ENCODE results near the gene KCNH2.
A peak's percentile ranks its signal among the peaks of the same experiment; 100 is the strongest.

KCNH2 gene

GRCh38 chr7:150927157-150927955, 50.8 kb downstream of the KCNH2 start:
- no peaks in the 10 kb centered on the region for H3K9me3 ChIP-seq (ENCODE audit: severe bottlenecking)
- no peaks in the 10 kb centered on the region for H3K4me1 ChIP-seq (ENCODE audit: insufficient read depth, poor library complexity, severe bottlenecking)
- no peaks in the 10 kb centered on the region for H3K27me3 ChIP-seq (ENCODE audit: insufficient read depth, poor library complexity, severe bottlenecking)
- DNase-seq (ENCODE audit: low spot score) (no peak), ATAC-seq (ENCODE audit: low read depth) (no peak)
- H3K36me3 ChIP-seq (ENCODE audit: low read depth): no peaks in the 10 kb centered on the region
- no peak overlapping the region for H3K27ac ChIP-seq (ENCODE audit: poor library complexity, severe bottlenecking)
- no peak overlapping the region for H3K4me3 ChIP-seq (ENCODE audit: severe bottlenecking)
- no peak for TF ChIP-seq CTCF (IDR thresholded peaks at IDR 0.05; ENCODE audit: poor library complexity, severe bottlenecking)

GRCh38 chr7:150926066-150926465, 52.1 kb downstream of the KCNH2 start:
- Histone ChIP-seq H3K27me3 (ENCODE audit: insufficient read depth, poor library complexity, severe bottlenecking) (no peaks in the 10 kb centered on the region), H3K4me1 (ENCODE audit: insufficient read depth, poor library complexity, severe bottlenecking) (no peaks in the 10 kb centered on the region), H3K27ac (ENCODE audit: poor library complexity, severe bottlenecking) (no peak overlapping the region), H3K36me3 (ENCODE audit: low read depth) (no peaks in the 10 kb centered on the region), H3K9me3 (ENCODE audit: severe bottlenecking) (no peaks in the 10 kb centered on the region), H3K4me3 (ENCODE audit: severe bottlenecking) (no peak overlapping the region)
- DNase-seq (ENCODE audit: low spot score) (no peak), ATAC-seq (ENCODE audit: low read depth) (no peak)
- no peak for TF ChIP-seq CTCF (IDR thresholded peaks at IDR 0.05; ENCODE audit: poor library complexity, severe bottlenecking)

- no peak overlapping the region for H3K27ac ChIP-seq (ENCODE audit: poor library complexity, severe bottlenecking)
- H3K4me3 ChIP-seq (ENCODE audit: severe bottlenecking): no peak overlapping the region
- H3K9me3 ChIP-seq (ENCODE audit: severe bottlenecking): no peaks in the 10 kb centered on the region
- no peak for ATAC-seq (ENCODE audit: low read depth)
- DNase-seq (ENCODE audit: low spot score): no peak
- no peak for TF ChIP-seq CTCF (IDR thresholded peaks at IDR 0.05; ENCODE audit: poor library complexity, severe bottlenecking)
- no peaks in the 10 kb centered on the region for H3K36me3 ChIP-seq (ENCODE audit: low read depth)
- no peaks in the 10 kb centered on the region for H3K4me1 ChIP-seq (ENCODE audit: insufficient read depth, poor library complexity, severe bottlenecking)
- peaks cover 5% of the 10 kb centered on the region for H3K27me3 ChIP-seq (ENCODE audit: insufficient read depth, poor library complexity, severe bottlenecking)
Observed at GRCh38 chr7:150924369-150924781, 53.7 kb downstream of the KCNH2 start.

- Histone ChIP-seq H3K4me3 (ENCODE audit: severe bottlenecking) (no peak overlapping the region), H3K4me1 (ENCODE audit: insufficient read depth, poor library complexity, severe bottlenecking) (no peaks in the 10 kb centered on the region), H3K9me3 (ENCODE audit: severe bottlenecking) (no peaks in the 10 kb centered on the region), H3K27me3 (ENCODE audit: insufficient read depth, poor library complexity, severe bottlenecking) (peaks cover 5% of the 10 kb centered on the region), H3K27ac (ENCODE audit: poor library complexity, severe bottlenecking) (no peak overlapping the region), H3K36me3 (ENCODE audit: low read depth) (no peaks in the 10 kb centered on the region)
- TF ChIP-seq CTCF (IDR thresholded peaks at IDR 0.05; ENCODE audit: poor library complexity, severe bottlenecking): no peak
- DNase-seq (ENCODE audit: low spot score): no peak
- no peak for ATAC-seq (ENCODE audit: low read depth)
Observed at GRCh38 chr7:150923802-150924201, 54.3 kb downstream of the KCNH2 start.

- DNase-seq (ENCODE audit: low spot score) (no peak), ATAC-seq (ENCODE audit: low read depth) (peak; percentile 72; the same call in 2 of the 3 replicates)
- Histone ChIP-seq H3K36me3 (ENCODE audit: low read depth) (no peaks in the 10 kb centered on the region), H3K27me3 (ENCODE audit: insufficient read depth, poor library complexity, severe bottlenecking) (peaks cover 5% of the 10 kb centered on the region), H3K27ac (ENCODE audit: poor library complexity, severe bottlenecking) (no peak overlapping the region), H3K4me3 (ENCODE audit: severe bottlenecking) (no peak overlapping the region), H3K9me3 (ENCODE audit: severe bottlenecking) (no peaks in the 10 kb centered on the region), H3K4me1 (ENCODE audit: insufficient read depth, poor library complexity, severe bottlenecking) (no peaks in the 10 kb centered on the region)
- TF ChIP-seq CTCF (IDR thresholded peaks at IDR 0.05; ENCODE audit: poor library complexity, severe bottlenecking): no peak
Observed at GRCh38 chr7:150923196-150923595, 54.9 kb downstream of the KCNH2 start.

Measured in RWPE2 (cell line).